Measurements from ENCODE around the gene AVL9.
"Not testable (repeated sequence)": the region's sequence is repeated elsewhere in the genome, so short reads cannot be mapped to it uniquely, and the experiment has no call there.

AVL9 gene

GRCh38 chr7:32587411-32587948 is 92.2 kb downstream of the AVL9 start:
- peak; percentile 88 for DNase-seq (ENCODE audit: low spot score)

DNA sequence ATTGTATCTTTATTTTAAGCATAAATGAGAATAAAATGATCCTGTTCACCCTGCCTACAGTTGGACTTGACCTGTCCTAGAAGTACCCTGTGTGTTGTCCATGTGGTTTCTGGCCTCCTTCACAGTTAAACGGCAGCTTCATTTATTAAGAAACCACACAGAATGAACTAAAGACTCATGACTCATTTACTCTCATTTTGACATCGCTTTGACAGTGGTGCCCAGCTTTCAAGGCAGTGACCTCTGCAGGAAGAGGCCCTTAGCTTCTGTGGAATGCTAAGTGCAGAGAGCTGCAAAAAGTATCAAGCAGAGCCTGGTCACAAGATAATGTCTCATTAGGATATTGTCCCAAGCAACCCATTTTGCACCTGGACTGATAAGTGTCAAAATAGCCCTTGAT is 93.4 kb downstream of the AVL9 start:
- DNase-seq (ENCODE audit: low spot score) = peak; percentile 80

GRCh38 chr7:32591938-32592337 is 96.6 kb downstream of the AVL9 start:
- DNase-seq (ENCODE audit: low spot score) = no peak

DNA sequence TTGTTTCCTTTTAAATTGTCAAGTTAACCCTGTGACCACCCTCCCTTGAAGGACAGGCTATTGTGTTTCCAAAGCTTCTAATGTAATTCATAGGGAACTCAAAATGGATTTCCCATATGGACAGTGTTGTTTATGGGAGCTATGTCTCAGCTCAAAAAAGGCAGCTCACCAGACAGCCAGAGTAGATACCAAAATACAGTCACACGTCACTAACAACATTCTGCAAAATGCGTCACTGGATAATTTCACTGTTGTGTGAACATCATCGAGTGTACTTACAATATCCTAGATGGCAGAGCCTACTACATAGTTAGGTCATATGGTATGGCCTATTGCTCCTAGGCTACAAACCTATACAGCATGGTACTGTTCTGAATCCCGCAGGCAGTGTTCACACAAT is 97.4 kb downstream of the AVL9 start:
- no peak for DNase-seq (ENCODE audit: low spot score)

DNA sequence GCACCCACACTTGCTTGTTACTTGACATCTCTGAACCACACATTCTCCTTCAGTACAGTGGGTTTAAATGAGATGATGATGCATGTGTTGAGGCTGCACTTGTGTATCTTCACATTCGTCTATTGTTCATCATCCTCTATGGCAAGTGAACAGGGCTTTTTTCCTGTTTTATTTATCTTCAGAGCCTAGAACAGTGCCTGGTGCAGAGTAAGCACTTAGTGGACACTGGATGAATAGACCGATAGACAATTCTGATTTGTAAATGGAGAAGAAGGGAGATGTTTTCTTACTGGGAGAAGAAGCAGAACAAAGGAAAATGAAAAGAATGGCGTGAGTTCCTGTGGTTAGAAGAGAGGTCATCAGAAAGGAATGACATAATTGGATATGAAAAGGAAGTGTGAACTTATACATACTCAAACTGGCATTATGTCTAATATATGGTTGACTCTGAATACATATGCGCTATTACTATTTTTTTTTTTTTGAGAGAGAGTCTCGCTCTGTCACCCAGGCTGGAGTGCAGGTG is 99.7 kb downstream of the AVL9 start:
- no peak for DNase-seq (ENCODE audit: low spot score)

DNA sequence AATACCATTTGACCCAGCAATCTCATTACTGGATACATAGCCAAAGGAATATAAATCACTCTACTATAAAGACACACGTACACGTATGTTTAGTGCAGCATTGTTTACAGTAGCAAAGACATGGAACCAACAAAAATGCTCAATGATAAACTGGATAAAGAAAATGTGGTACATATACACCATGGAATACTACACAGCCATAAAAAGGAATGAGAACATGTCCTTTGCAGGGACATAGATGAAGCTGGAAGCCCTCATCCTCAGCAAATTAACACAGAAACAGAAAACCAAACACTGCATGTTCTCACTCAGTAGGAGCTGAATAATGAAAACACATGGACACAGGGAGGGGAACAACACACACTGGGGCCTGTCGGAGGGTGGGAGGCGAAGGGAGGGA is 105.9 kb downstream of the AVL9 start:
- DNase-seq (ENCODE audit: low spot score) = not testable (repeated sequence)

GRCh38 chr7:32602470-32602869 is 107.2 kb downstream of the AVL9 start:
- DNase-seq (ENCODE audit: low spot score) = no peak

DNA sequence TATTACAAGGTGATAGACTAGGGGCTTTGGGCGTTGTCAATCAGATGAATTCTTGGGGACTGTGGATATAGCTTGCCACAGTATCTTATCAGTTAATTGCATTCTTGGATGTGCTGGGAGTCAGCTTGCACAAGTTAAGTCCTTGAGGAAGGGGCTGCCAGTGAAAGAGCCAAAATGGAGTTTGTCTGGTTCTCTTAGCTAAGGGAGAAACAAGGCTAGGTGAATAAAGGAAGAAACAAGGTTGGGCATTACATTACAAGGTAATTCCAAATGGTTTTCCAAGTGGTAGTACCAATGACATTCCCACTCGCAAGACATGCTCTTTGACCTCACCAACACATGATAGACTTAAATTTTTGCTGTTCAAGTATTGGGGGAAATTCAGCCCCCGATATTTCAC is 108.2 kb downstream of the AVL9 start:
- not testable (repeated sequence) for DNase-seq (ENCODE audit: low spot score)

- DNase-seq (ENCODE audit: low spot score) = not testable (repeated sequence)
Measured at GRCh38 chr7:32604047-32604446, 108.8 kb downstream of the AVL9 start.

DNA sequence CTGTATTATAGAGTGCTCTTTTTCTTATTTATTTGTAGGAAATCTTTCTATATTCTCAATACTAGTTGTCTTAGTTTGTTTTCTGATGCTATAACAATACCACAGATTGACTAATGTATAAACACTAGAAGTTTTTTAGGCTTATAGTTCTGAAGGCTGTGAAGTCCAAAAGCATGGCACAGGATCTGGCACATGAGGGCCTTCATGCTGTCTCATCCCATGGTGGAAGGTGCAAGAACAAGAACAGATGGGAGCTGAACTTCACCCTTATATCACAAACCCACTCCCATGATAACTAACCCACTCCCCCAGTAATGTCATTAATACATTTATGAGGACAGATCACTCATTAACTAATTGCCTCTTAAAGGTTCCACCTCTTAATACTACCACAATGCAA is 109.7 kb downstream of the AVL9 start:
- no peak for DNase-seq (ENCODE audit: low spot score)

DNA sequence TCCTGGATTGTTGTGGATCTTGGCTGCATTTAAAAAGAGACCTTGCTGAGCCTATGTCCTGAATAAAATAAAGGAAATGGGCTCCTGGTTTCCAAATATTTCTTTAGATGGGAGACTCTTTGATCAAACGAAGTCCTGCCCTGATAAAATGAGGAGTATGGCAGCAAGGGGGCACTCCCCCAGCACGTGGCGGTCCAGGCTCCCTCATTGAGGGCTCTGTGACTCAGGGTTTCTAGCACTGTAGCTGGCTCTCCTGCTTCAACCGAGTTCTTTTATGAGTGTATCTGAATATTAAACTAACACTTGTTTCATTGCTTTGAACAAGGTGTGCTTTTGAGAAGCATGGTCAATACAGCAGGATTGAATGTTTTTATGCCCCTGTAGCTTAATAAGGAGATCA is 114.2 kb downstream of the AVL9 start:
- no peak for DNase-seq (ENCODE audit: low spot score)

DNA sequence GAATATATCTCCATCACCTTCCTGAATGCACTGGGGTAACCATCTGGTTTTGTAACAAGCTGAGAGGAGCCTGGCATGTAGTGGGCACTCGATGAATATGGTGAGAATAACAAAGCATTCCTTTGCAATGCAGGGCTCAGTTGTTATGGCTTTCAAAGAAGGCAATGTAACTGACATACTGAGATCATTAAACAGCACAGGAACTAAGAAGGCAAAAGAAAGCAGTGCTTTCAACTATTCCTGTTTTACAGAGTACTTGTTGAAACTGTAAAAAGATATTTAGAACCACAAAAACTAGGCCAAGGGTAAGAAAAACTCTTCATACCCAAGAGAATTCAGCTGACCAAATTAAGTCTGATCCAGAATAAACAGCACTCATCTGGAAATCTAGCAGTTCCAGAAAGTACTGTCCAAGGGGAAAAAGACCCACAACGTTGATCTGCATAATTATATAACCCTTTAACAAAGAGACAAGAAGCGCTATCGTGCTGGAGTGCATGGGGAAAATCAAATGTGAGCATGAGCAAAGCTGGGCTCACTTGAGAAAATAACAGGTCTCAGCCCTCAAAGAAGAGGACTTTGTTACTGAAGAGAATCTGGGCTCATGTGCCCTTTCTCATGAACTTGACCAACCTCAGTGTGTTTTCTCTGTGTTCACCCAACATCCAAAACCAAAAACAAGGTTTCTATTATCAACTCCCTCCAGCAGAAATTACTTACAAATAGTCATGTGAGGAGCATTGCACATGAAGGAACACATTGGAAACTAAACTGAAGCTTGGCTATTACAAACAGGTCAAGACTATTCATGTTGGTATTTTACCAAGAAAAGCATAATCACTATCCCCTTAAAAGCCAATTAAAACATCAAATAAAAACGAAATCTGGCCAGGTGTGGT is 116.2 kb downstream of the AVL9 start:
- DNase-seq (ENCODE audit: low spot score) = no peak

DNA sequence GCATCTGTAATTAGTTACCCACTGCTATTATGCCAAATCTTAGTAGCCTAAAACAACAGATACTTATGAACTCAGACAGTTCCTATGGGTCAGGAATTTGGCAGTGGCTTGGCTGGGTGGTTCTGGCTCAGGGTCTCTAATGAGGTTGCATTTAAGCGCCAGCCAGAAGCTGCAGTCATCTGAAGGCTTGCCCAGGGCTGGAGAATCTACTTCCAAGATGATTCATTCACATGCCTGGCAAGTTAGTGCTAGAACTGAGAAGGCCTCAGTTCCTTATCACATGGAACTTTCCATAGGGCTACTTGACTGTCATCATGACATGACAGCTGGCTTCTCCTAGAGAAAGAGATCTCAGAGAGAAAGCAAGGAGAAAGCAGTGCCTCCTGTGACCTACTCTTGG is 121.3 kb downstream of the AVL9 start:
- peak; percentile 13 for DNase-seq (ENCODE audit: low spot score)

DNA sequence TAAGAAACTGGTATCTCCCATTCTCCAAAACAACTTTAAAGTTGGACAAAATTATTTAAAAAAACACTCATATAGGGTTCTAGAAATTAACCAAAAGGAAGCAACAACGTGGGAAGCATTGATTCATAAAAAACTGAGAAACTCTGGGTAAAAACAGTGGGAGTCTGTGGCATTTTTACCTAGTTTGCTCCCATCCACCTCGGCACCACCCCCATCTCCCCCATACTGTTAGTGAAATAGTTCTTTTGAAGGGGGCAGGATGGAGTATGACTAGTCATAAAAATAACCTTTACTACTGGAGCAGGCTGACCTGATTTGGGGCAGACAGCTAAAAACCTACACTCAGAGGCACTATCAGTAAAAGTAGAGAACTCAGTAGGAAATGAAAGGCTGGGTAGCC is 123.2 kb downstream of the AVL9 start:
- no peak for DNase-seq (ENCODE audit: low spot score)

DNA sequence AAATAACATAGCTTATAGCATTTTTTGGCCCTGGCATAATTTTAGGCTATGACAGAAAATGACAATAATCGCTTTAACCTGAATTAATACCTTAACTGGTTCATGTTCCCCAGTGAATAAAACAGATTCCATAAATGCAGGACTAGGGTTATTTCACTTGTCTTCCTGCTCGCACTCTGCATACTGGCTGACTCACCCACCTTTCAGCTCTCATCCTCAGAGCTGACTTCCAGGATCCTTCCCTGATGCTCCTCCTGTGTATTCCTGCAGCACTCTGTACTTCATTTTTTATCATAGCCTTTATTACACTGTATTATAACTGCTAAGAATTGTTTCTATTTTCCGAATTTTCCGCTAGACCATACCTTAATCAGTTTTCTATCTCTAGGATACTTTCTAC is 123.7 kb downstream of the AVL9 start:
- no peak for DNase-seq (ENCODE audit: low spot score)

GRCh38 chr7:32619416-32619815 is 124.1 kb downstream of the AVL9 start:
- not testable (repeated sequence) for DNase-seq (ENCODE audit: low spot score)

DNA sequence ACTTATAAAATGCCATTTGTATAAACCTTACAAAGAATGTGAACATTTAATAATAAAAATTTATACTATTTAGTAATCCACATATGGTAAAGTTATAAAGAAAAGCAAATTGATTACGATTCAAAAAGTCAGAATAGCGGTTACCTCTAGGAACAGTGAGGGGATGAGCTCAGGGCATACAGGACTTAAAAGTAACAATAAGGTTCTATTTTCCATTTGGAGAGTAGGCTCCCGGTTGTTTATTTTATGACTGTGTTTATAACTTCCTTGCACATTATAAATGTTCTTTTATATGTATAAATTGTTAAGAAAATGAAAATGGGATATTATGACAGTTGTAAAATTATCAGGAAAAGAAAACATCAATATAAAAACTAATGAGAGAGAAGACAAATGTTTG is 135.7 kb downstream of the AVL9 start:
- DNase-seq (ENCODE audit: low spot score) = no peak

DNA sequence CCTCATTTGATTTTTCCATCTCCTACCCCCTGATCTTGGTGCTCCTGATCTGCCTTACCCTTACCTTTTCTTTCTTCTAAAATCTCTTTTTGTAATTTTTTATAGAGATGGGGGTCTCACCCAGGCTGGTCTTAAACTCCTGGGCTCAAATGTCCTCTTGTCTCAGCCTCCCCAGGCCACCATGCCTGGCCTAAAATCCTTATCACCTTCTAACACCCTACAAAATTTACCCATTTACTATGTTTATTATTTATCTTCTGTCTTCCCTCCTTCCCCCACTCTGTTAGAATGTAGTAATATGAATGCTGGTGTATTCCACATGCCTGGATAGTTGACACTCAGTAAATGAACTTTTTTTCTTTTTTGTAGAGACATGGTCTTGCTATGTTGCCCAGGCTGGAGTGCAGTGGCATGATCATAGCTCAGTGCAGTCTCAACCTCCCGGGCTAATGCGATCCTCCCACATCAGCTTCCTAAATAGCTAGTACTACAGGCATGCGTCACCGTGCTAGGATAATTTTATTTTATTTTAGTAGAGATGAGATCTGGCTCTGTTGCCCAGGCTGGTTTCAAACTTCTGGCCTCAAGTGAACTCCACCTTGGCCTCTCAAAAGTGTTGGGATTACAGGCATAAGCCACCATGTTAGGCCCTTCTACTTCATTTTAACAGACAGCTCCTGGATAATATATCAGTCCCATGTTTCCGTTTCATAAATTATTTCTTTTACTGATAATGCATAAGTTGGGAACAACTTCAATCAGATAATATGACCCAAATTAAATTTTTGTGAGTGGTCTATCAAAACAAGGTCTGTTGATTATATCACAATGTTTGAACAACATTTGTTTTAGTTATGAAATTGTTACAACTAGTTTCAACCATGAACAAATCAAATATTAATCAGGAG is 136.6 kb downstream of the AVL9 start:
- DNase-seq (ENCODE audit: low spot score) = not testable (repeated sequence)

DNA sequence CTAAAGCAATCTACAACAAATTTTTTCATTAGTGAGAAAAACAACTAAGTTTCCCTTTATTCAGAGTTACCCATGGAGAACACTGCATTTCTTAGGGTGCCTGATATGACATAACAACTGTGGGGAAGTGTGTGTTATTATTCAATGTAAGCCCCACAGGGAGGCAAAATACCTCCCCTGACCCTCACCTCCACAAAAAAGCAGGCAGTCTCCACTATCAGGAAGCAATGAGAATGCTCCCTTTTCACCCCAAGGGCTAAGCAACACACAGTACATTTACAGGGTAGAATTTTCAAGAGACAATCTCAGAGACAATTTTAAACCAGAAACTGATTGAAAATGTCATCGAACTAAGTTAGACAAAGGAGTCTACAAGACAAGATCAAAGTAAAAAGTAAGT is 138.2 kb downstream of the AVL9 start:
- not testable (repeated sequence) for DNase-seq (ENCODE audit: low spot score)

GRCh38 chr7:32634798-32635393 is 139.6 kb downstream of the AVL9 start:
- not testable (repeated sequence) for DNase-seq (ENCODE audit: low spot score)

GRCh38 chr7:32636725-32637462 is 141.6 kb downstream of the AVL9 start:
- DNase-seq (ENCODE audit: low spot score) = not testable (repeated sequence)

Data from kidney capillary endothelial cell (primary cell).